Measurements from ENCODE around the gene TMED10.

The TMED10 gene

DNA sequence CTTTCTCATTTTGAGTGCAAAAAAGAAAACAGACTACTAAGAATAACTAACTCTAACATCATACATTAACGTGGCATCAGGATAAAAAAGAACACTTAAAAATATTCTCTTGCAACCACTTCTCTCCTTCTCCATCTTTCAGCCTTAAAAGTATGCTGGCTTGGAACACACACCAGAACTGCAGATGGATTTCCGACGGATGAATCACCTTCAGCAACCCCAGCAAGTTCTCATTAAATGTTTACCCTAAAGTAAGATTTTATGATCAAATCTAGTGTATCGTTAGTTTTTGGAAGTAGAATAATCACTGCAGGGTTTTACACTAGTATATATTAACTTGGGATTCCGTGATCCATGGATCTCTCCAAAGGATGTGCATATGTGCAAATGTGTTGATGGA lies 50.8 kb downstream of the TMED10 start:
- Histone ChIP-seq H3K9ac (ENCODE audit: low read length) (peak overlapping the region; percentile 88), H3K27ac (ENCODE audit: low read length) (no peak overlapping the region)

DNA sequence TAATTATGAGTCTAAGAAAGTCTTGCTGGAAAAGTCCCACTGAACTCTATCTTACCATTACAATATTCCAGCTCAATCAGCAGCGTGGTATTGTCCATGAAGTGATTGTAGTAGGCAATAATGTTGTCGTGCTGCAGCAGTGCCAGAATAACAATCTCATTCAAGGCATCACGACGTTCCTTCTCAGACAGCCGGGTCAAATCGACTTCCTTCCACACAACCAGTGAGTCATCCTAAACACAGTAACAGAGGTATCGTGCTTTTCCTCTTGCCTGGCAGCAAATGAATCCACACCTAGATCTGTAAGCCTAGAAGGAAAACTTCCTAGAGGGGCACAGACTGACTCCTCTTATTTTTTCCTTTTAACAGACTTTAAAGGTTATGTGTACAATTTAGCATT lies 52.4 kb downstream of the TMED10 start:
- peaks cover 20% of the 10 kb centered on the region for H3K36me3 ChIP-seq (ENCODE audit: control insufficient read depth, low read depth, low read length)
- no peaks in the 10 kb centered on the region for H3K9me3 ChIP-seq (ENCODE audit: control insufficient read depth, low read depth, low read length)
- no peaks in the 10 kb centered on the region for H3K27me3 ChIP-seq (ENCODE audit: control insufficient read depth, insufficient read depth, low read length)
- H3K4me3 ChIP-seq (ENCODE audit: low read length) = no peak overlapping the region
- H3K4me1 ChIP-seq (ENCODE audit: control insufficient read depth, low read depth, low read length) = peaks cover 7% of the 10 kb centered on the region
- no peak overlapping the region for H3K27ac ChIP-seq (ENCODE audit: low read length)
- H3K9ac ChIP-seq (ENCODE audit: low read length) = no peak overlapping the region

More for the DNA sequence above, 50.8 kb downstream of the TMED10 start:
- H3K36me3 ChIP-seq (ENCODE audit: control insufficient read depth, low read depth, low read length) = peaks cover 4% of the 10 kb centered on the region
- H3K4me1 ChIP-seq (ENCODE audit: control insufficient read depth, low read depth, low read length) = peaks cover 7% of the 10 kb centered on the region
- no peaks in the 10 kb centered on the region for H3K9me3 ChIP-seq (ENCODE audit: control insufficient read depth, low read depth, low read length)
- peak overlapping the region; percentile 92 for H3K4me3 ChIP-seq (ENCODE audit: low read length)
- H3K27me3 ChIP-seq (ENCODE audit: control insufficient read depth, insufficient read depth, low read length) = no peaks in the 10 kb centered on the region

DNA sequence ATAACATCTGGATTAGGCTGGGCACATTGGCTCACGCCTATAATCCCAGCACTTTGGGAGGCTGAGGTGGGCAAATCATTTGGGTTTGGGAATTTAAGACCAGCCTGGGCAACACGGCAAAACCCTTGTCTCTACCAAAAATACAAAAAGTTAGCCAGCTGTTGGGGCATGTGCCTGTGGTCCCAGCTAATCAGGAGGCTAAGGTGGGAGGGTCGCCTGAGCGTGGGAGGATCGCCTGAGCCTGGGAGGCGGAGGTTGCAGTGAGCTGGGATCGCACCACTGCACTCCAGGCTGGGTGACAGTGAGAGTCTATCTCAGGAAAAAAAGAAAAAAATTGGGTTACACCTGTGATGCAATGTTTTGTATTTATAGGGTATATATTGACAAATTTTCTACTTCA lies 54.9 kb downstream of the TMED10 start:
- peaks cover 7% of the 10 kb centered on the region for H3K4me1 ChIP-seq (ENCODE audit: control insufficient read depth, low read depth, low read length)
- no peak overlapping the region for H3K27ac ChIP-seq (ENCODE audit: low read length)
- no peaks in the 10 kb centered on the region for H3K9me3 ChIP-seq (ENCODE audit: control insufficient read depth, low read depth, low read length)
- H3K9ac ChIP-seq (ENCODE audit: low read length) = no peak overlapping the region
- H3K36me3 ChIP-seq (ENCODE audit: control insufficient read depth, low read depth, low read length) = peaks cover 29% of the 10 kb centered on the region
- no peaks in the 10 kb centered on the region for H3K27me3 ChIP-seq (ENCODE audit: control insufficient read depth, insufficient read depth, low read length)
- H3K4me3 ChIP-seq (ENCODE audit: low read length) = no peak overlapping the region

DNA sequence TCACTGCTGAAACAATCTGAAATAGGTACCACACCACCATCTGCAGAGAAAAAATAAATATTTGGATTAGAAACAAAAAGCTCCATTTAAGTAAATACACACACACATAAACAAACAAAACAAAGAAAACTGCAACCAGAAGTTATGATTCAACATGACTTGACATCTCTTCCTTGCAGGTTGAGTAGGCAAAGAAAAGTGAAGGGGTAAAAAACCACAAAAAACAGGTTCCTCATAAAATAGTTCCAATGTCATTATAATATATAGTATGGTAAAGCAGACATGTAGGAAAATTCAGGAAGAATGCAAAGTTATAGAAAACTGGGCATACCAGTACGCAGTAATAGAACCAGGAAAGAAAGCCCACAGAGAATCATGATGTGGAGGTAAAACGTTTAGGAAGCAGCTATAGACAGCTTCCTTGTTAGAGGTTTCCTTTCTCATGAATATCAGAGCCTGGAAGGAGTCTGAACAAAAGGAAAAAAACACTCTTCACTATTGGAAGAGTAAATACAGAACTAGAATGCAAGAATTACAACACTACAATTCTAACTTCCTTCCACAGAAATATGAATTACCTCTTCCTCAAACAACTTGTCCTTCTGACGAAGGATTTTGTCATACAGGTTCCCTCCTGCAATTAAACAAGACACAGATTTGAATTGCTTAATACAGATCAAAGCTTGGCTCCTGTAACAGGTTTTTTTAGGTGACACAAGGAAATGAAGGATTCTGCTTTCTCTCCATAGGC lies 55.7 kb downstream of the TMED10 start:
- Histone ChIP-seq H3K4me1 (ENCODE audit: control insufficient read depth, low read depth, low read length) (peaks cover 2% of the 10 kb centered on the region), H3K27me3 (ENCODE audit: control insufficient read depth, insufficient read depth, low read length) (no peaks in the 10 kb centered on the region), H3K9ac (ENCODE audit: low read length) (no peak overlapping the region), H3K9me3 (ENCODE audit: control insufficient read depth, low read depth, low read length) (no peaks in the 10 kb centered on the region), H3K27ac (ENCODE audit: low read length) (no peak overlapping the region), H3K4me3 (ENCODE audit: low read length) (no peak overlapping the region), H3K36me3 (ENCODE audit: control insufficient read depth, low read depth, low read length) (peaks cover 34% of the 10 kb centered on the region)

DNA sequence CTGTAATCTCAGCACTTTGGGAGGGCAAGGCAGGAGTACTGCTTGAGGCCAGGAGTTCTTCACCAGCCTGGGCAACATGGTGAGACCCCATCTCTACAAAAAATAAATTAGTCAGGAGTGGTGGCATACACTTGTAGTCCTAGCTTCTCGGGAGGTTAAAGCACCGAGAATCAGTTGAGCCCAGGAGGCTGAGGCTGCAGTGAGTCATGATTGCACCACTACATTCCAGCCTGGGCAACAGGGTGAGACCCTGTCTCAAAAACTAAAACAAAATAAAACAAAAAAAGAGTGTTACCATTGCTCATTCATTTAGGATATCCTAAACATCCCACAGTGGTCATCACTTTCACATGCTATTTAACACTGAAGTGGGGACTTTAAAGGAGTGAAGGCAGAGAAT lies 57.4 kb downstream of the TMED10 start:
- Histone ChIP-seq H3K36me3 (ENCODE audit: control insufficient read depth, low read depth, low read length) (peaks cover 46% of the 10 kb centered on the region), H3K27me3 (ENCODE audit: control insufficient read depth, insufficient read depth, low read length) (no peaks in the 10 kb centered on the region), H3K9ac (ENCODE audit: low read length) (no peak overlapping the region), H3K4me3 (ENCODE audit: low read length) (no peak overlapping the region), H3K9me3 (ENCODE audit: control insufficient read depth, low read depth, low read length) (no peaks in the 10 kb centered on the region), H3K4me1 (ENCODE audit: control insufficient read depth, low read depth, low read length) (no peaks in the 10 kb centered on the region), H3K27ac (ENCODE audit: low read length) (no peak overlapping the region)

DNA sequence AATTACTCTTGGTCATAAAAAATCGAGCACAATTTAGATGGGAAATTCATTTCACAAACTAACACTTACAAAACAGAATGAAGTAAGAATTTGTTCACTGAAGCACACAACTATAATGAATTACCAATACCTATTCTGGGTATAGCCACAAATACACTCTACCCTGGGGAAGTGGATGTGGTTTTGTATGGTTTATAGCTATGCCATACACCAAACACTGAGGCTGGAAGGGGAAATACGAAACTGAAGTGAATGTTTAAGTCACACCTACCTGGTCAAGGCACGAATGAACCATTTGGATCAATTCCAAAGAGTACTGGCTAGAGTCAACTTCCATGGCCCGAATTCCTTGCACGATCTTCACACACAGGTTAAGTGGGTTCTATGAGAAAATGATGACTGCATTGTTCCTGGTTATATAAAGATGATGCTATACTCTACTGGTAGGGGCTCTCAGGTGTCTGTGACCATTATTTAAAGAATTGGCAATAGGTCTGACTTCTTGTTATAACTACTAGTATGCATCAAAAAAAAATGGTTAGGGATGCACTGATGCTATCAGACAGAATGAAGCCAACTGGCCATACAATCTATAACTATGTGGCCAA lies 62.4 kb downstream of the TMED10 start:
- Histone ChIP-seq H3K9ac (ENCODE audit: low read length) (no peak overlapping the region), H3K27ac (ENCODE audit: low read length) (no peak overlapping the region), H3K36me3 (ENCODE audit: control insufficient read depth, low read depth, low read length) (peaks cover 72% of the 10 kb centered on the region), H3K27me3 (ENCODE audit: control insufficient read depth, insufficient read depth, low read length) (no peaks in the 10 kb centered on the region), H3K9me3 (ENCODE audit: control insufficient read depth, low read depth, low read length) (no peaks in the 10 kb centered on the region), H3K4me1 (ENCODE audit: control insufficient read depth, low read depth, low read length) (no peaks in the 10 kb centered on the region), H3K4me3 (ENCODE audit: low read length) (no peak overlapping the region)

DNA sequence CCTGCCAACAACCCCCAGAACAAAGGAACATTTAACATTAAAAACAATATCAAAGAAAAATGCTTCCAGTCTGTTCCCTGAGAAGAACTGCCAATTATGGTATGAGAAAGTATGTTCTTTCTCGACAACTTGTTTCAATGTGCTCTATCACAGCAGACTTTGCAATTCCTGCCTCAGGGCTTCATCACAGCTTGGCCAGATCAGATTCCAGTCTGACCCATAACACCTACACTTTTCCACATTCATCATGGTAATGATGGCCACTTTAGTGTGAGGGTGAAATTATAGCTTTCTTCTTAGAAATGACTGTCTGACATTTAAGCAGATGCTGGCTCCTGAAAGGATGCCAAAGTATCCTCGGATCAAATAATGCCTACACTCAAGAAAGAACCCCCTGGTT lies 66.5 kb downstream of the TMED10 start:
- Histone ChIP-seq H3K27ac (ENCODE audit: low read length) (no peak overlapping the region), H3K4me3 (ENCODE audit: low read length) (no peak overlapping the region), H3K4me1 (ENCODE audit: control insufficient read depth, low read depth, low read length) (no peaks in the 10 kb centered on the region)

DNA sequence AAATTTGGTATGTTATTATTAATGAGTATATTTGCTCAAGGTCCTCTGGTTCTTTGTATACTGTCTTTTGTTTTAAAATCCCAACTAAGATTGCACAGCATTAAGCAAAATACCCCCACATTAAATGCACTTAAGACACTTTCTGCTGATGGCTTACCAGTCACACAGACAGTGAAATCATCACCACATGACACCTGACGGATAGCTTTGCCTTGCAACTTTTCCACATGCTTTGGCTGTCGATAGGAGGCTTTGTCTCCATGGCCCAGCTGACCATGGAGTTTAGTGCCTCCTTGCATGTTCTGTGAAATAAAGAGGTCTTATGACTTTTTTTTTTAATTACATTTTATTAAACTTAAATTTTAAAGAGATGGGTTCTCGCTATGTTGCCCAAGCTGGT lies 69.2 kb downstream of the TMED10 start:
- H3K27me3 ChIP-seq (ENCODE audit: control insufficient read depth, insufficient read depth, low read length) = no peaks in the 10 kb centered on the region
- no peak overlapping the region for H3K4me3 ChIP-seq (ENCODE audit: low read length)
- no peak overlapping the region for H3K27ac ChIP-seq (ENCODE audit: low read length)
- no peaks in the 10 kb centered on the region for H3K9me3 ChIP-seq (ENCODE audit: control insufficient read depth, low read depth, low read length)
- no peaks in the 10 kb centered on the region for H3K4me1 ChIP-seq (ENCODE audit: control insufficient read depth, low read depth, low read length)
- H3K36me3 ChIP-seq (ENCODE audit: control insufficient read depth, low read depth, low read length) = peaks cover 55% of the 10 kb centered on the region
- H3K9ac ChIP-seq (ENCODE audit: low read length) = no peak overlapping the region

More for the DNA sequence above, 66.5 kb downstream of the TMED10 start:
- Histone ChIP-seq H3K27me3 (ENCODE audit: control insufficient read depth, insufficient read depth, low read length) (no peaks in the 10 kb centered on the region), H3K9ac (ENCODE audit: low read length) (no peak overlapping the region), H3K9me3 (ENCODE audit: control insufficient read depth, low read depth, low read length) (no peaks in the 10 kb centered on the region), H3K36me3 (ENCODE audit: control insufficient read depth, low read depth, low read length) (peaks cover 71% of the 10 kb centered on the region)

DNA sequence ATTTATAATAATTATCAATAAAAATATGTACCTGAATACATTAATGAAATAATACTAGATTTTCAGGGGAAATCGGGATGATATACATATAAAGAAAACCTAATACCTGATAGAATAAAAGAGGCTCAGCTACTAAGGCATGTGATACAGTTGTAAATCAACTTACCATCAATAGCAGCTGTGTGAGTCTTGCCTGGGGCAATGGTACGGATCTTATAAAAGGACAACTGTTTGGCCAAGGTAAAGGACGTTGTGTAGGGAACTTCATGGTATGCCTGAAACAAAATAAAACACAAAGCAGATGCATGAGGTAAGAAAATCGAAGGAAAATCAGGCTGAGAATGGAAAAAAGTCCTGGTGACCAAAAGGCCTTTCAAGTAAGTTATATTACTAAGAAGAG lies 74.9 kb downstream of the TMED10 start:
- Histone ChIP-seq H3K27ac (ENCODE audit: low read length) (no peak overlapping the region), H3K36me3 (ENCODE audit: control insufficient read depth, low read depth, low read length) (peaks cover 63% of the 10 kb centered on the region), H3K27me3 (ENCODE audit: control insufficient read depth, insufficient read depth, low read length) (no peaks in the 10 kb centered on the region), H3K9me3 (ENCODE audit: control insufficient read depth, low read depth, low read length) (no peaks in the 10 kb centered on the region), H3K9ac (ENCODE audit: low read length) (no peak overlapping the region), H3K4me1 (ENCODE audit: control insufficient read depth, low read depth, low read length) (no peaks in the 10 kb centered on the region), H3K4me3 (ENCODE audit: low read length) (no peak overlapping the region)

DNA sequence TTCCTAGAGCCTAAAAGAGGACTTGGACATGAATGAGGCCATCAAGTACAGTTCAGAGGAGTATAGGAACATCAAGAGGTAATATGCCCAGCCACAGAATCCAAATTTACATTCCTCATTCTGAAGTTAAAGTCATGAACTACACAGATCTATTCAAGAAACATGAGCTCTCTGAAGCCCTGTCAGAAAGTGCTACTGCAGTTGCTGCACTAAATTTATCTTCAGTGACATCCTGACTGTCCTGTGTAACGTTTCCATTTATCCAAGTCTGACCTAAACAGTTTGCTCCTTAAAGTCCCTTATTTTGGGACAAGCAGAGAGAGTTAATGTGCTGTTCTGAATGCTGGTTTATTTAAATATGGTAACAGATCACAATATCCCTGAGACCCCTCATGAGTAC lies 77.7 kb downstream of the TMED10 start:
- H3K9ac ChIP-seq (ENCODE audit: low read length) = no peak overlapping the region
- H3K27ac ChIP-seq (ENCODE audit: low read length) = no peak overlapping the region
- no peaks in the 10 kb centered on the region for H3K4me1 ChIP-seq (ENCODE audit: control insufficient read depth, low read depth, low read length)
- H3K9me3 ChIP-seq (ENCODE audit: control insufficient read depth, low read depth, low read length) = no peaks in the 10 kb centered on the region
- H3K36me3 ChIP-seq (ENCODE audit: control insufficient read depth, low read depth, low read length) = peaks cover 71% of the 10 kb centered on the region
- no peak overlapping the region for H3K4me3 ChIP-seq (ENCODE audit: low read length)
- no peaks in the 10 kb centered on the region for H3K27me3 ChIP-seq (ENCODE audit: control insufficient read depth, insufficient read depth, low read length)

DNA sequence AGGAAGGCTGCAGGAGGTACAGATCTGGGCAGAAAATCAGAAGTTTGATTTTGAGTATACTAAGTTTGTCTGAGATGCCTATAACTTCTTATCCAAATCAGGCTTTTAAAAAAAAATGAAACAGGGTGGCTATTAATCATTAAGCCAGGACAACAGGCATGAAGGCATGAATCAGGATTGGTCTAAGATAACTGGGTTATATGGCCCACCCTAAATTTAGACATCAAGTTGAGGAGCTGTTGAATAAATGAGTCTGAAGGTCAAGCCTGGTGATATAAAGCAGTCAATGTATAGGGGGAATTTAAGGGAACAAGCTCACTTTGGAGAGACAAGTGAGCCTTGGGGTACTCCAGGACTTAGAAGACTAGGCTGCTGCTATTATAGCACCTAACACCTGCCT lies 78.2 kb downstream of the TMED10 start:
- Histone ChIP-seq H3K27ac (ENCODE audit: low read length) (no peak overlapping the region), H3K9ac (ENCODE audit: low read length) (no peak overlapping the region), H3K4me3 (ENCODE audit: low read length) (no peak overlapping the region), H3K9me3 (ENCODE audit: control insufficient read depth, low read depth, low read length) (no peaks in the 10 kb centered on the region), H3K4me1 (ENCODE audit: control insufficient read depth, low read depth, low read length) (no peaks in the 10 kb centered on the region), H3K36me3 (ENCODE audit: control insufficient read depth, low read depth, low read length) (peaks cover 67% of the 10 kb centered on the region), H3K27me3 (ENCODE audit: control insufficient read depth, insufficient read depth, low read length) (no peaks in the 10 kb centered on the region)

DNA sequence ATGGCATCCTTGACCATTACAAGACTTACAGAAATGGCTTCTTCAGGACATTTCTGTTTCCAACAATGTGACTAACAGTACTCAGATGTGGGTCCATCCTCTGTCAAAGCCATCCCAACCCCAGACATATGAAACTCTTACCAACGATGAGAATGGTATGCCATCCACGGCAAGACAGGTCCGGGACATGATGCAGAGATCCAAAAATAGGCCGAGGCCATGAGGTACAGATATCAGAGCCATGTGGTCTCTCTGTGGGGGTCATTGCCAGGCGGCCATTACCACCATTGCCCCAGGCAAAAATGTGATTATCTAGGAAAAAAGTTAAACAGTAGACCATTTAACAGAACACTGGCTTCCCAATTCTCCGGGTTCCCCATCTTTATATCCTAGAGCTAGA lies 79.5 kb downstream of the TMED10 start:
- Histone ChIP-seq H3K36me3 (ENCODE audit: control insufficient read depth, low read depth, low read length) (peaks cover 67% of the 10 kb centered on the region), H3K27ac (ENCODE audit: low read length) (no peak overlapping the region), H3K4me1 (ENCODE audit: control insufficient read depth, low read depth, low read length) (no peaks in the 10 kb centered on the region), H3K4me3 (ENCODE audit: low read length) (no peak overlapping the region), H3K9ac (ENCODE audit: low read length) (no peak overlapping the region), H3K27me3 (ENCODE audit: control insufficient read depth, insufficient read depth, low read length) (no peaks in the 10 kb centered on the region), H3K9me3 (ENCODE audit: control insufficient read depth, low read depth, low read length) (no peaks in the 10 kb centered on the region)

Data from iPS-18a (cell line).